ENCODE measurements around the gene CDCA3. TPM values are rescaled to one million over a fixed set of nuclear protein-coding genes. Genes with fewer than 3 reads are reported as not detected.

The CDCA3 gene
- total RNA-seq, 1 experiment from 2014 or later = 61.8 TPM

GRCh38 chr12:6822426-6823135 is 28.5 kb downstream of the CDCA3 start:
- POLR2A ChIA-PET = interaction anchor here (0.7 to 2.6 kb wide), 5 partner anchors 54 to 98 kb away, joined by 3 to 14 read pairs (median 8); partner anchors contain the start of genes COPS7A and PTMS
- TF ChIP-seq NR1H2 (CRISPR knock-in tag; IDR thresholded peaks at IDR 0.05) (no peak), ZNF263 (CRISPR knock-in tag; IDR thresholded peaks at IDR 0.05; ENCODE audit: low read depth) (peak; percentile 68)
- ATAC-seq = no peak
- H3K27ac Mint-ChIP-seq = no peak overlapping the region
- H3K9me3 Mint-ChIP-seq = no peaks in the 10 kb centered on the region
- H3K4me3 Mint-ChIP-seq = peak overlapping the region; percentile 78
- H3K27me3 Mint-ChIP-seq (ENCODE audit: low read depth) = peaks cover 61% of the 10 kb centered on the region
- peaks cover 5% of the 10 kb centered on the region; the same call in 1 of the 2 replicates for H3K36me3 Mint-ChIP-seq
- peaks cover 78% of the 10 kb centered on the region for H3K4me1 Mint-ChIP-seq
- CTCF ChIA-PET = interaction anchor here (0.6 to 6.4 kb wide), 10 partner anchors 12 to 202 kb away, joined by 3 to 112 read pairs (median 8); partner anchors contain the start of genes MLF2, PTMS and SPSB2
- DNase-seq (ENCODE audit: low spot score) = no peak

DNA sequence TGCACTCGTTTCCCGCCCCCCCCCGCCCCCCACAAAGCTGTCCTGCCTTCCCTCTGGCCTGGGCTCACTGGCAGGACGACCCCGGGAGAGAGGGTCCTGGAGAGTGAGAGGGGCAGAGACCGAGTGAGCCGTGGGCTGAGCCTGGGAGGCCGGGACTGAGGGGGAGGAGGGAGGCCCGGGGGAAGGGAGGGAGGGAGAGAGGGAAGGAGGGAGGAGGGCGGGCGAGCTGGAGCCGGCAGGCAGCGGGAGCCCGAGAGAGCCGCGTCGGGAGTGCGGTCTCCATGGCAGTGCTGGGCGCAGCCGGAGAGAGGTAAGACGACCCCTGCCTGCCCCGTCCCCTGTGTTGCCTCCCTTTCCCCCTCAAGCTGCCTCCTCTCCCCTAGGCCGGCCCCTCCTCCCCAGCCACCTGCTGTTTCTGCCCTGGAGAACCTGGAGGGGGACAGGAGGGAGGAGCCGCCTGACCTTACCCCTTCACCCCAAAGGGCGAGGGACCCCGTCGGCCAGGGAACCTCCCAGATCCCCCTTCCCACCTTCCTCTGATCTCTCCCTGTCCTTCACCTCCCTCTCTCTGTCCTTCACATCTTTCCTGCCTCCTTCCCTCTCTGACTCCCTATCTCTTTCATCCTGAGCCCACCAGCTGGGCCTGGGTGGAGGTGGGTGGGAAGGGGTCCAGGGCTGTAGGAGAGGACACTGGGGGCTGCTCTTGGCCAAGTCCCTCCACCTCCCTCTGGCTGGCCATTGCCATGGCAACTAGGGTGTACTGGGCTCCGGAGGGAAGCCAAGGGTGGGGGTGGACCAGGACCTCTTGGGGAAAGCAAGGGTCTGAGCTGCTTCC is 29.3 kb downstream of the CDCA3 start, which contains the start of gene GPR162:
Gene GPR162, plus strand, starts transcription at position 231 of the 835 bp plus-strand sequence. CDS start 2,078 bp downstream, outside the sequence.
- CTCF ChIA-PET = interaction anchor here (0.6 to 6.4 kb wide), 14 partner anchors 9 to 201 kb away, joined by 3 to 112 read pairs (median 5); partner anchors contain the start of genes CDCA3, COPS7A, MLF2 and PTMS
- Mint-ChIP-seq H3K27ac (peak within 1 kb of the TSS; percentile 94), H3K9me3 (no peaks in the 10 kb centered on the region), H3K4me3 (peak within 1 kb of the TSS; percentile 78), H3K27me3 (ENCODE audit: low read depth) (peaks cover 62% of the 10 kb centered on the region), H3K4me1 (peaks cover 71% of the 10 kb centered on the region), H3K36me3 (peaks cover 5% of the 10 kb centered on the region; the same call in 1 of the 2 replicates)
- DNase-seq (ENCODE audit: low spot score) = peak; percentile 77
- ATAC-seq = peak; percentile 35
- TF ChIP-seq ZNF416 (CRISPR knock-in tag; IDR thresholded peaks at IDR 0.05) (0 out of 2 replicates have a peak, but pooled peaks have one; percentile 39), TEAD1 (CRISPR knock-in tag; IDR thresholded peaks at IDR 0.05) (no peak)
- TF ChIP-seq, protein P1, sequence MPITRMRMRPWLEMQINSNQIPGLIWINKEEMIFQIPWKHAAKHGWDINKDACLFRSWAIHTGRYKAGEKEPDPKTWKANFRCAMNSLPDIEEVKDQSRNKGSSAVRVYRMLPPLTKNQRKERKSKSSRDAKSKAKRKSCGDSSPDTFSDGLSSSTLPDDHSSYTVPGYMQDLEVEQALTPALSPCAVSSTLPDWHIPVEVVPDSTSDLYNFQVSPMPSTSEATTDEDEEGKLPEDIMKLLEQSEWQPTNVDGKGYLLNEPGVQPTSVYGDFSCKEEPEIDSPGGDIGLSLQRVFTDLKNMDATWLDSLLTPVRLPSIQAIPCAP (CRISPR knock-in tag; IDR thresholded peaks at IDR 0.05) = 0 out of 2 replicates have a peak, but pooled peaks have one; percentile 25
- POLR2A ChIA-PET = interaction anchor here (0.7 to 2.6 kb wide), 10 partner anchors 10 to 98 kb away, joined by 3 to 14 read pairs (median 4); partner anchors contain the start of genes COPS7A, MLF2 and PTMS

GRCh38 chr12:6820166-6820565 is 30.9 kb downstream of the CDCA3 start:
- ChIA-PET CTCF (interaction anchor here (1.2 kb wide), 1 partner anchor 11 kb away, joined by 3 read pairs; no protein-coding TSS in a partner anchor), POLR2A (interaction anchor here (2.2 to 2.6 kb wide), 2 partner anchors 51 to 54 kb away, joined by 8 to 14 read pairs; partner anchors contain the start of gene PTMS)
- DNase-seq (ENCODE audit: low spot score) = no peak
- no peak for ATAC-seq
- Mint-ChIP-seq H3K9me3 (no peaks in the 10 kb centered on the region), H3K36me3 (peaks cover 5% of the 10 kb centered on the region; the same call in 1 of the 2 replicates), H3K27ac (no peak overlapping the region), H3K27me3 (ENCODE audit: low read depth) (peaks cover 61% of the 10 kb centered on the region), H3K4me3 (peak overlapping the region; percentile 78; the same call in 1 of the 2 replicates), H3K4me1 (peaks cover 61% of the 10 kb centered on the region)
- no peak for TF ChIP-seq STAT6 (CRISPR knock-in tag; conservative IDR thresholded peaks at IDR 0.05; ENCODE audit: low read depth)
- no peak for TF ChIP-seq ESRRA (CRISPR knock-in tag; IDR thresholded peaks at IDR 0.05; ENCODE audit: borderline replicate concordance)
- TF ChIP-seq PRDM15 (CRISPR knock-in tag; IDR thresholded peaks at IDR 0.05) = no peak
- TF ChIP-seq, protein P2, sequence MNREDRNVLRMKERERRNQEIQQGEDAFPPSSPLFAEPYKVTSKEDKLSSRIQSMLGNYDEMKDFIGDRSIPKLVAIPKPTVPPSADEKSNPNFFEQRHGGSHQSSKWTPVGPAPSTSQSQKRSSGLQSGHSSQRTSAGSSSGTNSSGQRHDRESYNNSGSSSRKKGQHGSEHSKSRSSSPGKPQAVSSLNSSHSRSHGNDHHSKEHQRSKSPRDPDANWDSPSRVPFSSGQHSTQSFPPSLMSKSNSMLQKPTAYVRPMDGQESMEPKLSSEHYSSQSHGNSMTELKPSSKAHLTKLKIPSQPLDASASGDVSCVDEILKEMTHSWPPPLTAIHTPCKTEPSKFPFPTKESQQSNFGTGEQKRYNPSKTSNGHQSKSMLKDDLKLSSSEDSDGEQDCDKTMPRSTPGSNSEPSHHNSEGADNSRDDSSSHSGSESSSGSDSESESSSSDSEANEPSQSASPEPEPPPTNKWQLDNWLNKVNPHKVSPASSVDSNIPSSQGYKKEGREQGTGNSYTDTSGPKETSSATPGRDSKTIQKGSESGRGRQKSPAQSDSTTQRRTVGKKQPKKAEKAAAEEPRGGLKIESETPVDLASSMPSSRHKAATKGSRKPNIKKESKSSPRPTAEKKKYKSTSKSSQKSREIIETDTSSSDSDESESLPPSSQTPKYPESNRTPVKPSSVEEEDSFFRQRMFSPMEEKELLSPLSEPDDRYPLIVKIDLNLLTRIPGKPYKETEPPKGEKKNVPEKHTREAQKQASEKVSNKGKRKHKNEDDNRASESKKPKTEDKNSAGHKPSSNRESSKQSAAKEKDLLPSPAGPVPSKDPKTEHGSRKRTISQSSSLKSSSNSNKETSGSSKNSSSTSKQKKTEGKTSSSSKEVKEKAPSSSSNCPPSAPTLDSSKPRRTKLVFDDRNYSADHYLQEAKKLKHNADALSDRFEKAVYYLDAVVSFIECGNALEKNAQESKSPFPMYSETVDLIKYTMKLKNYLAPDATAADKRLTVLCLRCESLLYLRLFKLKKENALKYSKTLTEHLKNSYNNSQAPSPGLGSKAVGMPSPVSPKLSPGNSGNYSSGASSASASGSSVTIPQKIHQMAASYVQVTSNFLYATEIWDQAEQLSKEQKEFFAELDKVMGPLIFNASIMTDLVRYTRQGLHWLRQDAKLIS (CRISPR knock-in tag; IDR thresholded peaks at IDR 0.05; ENCODE audit: borderline replicate concordance) = no peak
- no peak for TF ChIP-seq ZBTB43 (CRISPR knock-in tag; IDR thresholded peaks at IDR 0.05)
- no peak for TF ChIP-seq ZNF138 (CRISPR knock-in tag; conservative IDR thresholded peaks at IDR 0.05)
- no peak for TF ChIP-seq GRHL2 (CRISPR knock-in tag; IDR thresholded peaks at IDR 0.05; ENCODE audit: insufficient replicate concordance, severe bottlenecking)
